ENCODE measurements around the gene EPS15. TPM values are rescaled to one million over a fixed set of nuclear protein-coding genes. Genes with fewer than 3 reads are reported as not detected.

The EPS15 gene
- total RNA-seq, 2 donors from 2014 or later, result 123 to 197 TPM

DNA sequence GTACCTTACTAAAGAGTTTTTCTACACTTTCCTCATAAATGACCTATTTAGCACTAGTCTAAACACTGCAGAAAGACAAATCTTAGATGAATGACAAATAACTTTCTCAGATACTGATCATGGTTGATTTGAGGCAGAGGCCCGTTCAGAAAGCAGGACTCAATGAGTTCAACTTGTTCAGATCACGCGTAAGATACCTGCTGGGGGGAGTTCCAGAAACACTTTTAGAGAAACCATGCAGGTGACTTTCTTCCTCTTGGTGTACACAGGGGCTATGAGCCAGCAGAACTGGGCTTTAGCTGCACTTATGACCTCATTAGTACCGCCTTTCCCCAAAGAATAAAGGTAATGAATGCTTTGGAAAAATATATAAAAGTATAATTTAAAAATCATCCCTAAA lies 149.9 kb downstream of the EPS15 start:
- H3K9me3 ChIP-seq, result no peaks in the 10 kb centered on the region
- ATAC-seq (ENCODE audit: insufficient number of reproducible peaks, low FRiP score, low read depth), result no peak
- peaks cover 29% of the 10 kb centered on the region for H3K36me3 ChIP-seq
- no peak overlapping the region for H3K27ac ChIP-seq
- H3K27me3 ChIP-seq (replicated peaks; ENCODE audit: insufficient read depth), result no peaks in the 10 kb centered on the region
- H3K4me3 ChIP-seq, result no peak overlapping the region
- DNase-seq (ENCODE audit: low spot score), result no peak
- H3K4me1 ChIP-seq (ENCODE audit: control insufficient read depth in 1 of 2, low read depth in 2 of 2), result no peaks in the 10 kb centered on the region
- TF ChIP-seq, protein P1, sequence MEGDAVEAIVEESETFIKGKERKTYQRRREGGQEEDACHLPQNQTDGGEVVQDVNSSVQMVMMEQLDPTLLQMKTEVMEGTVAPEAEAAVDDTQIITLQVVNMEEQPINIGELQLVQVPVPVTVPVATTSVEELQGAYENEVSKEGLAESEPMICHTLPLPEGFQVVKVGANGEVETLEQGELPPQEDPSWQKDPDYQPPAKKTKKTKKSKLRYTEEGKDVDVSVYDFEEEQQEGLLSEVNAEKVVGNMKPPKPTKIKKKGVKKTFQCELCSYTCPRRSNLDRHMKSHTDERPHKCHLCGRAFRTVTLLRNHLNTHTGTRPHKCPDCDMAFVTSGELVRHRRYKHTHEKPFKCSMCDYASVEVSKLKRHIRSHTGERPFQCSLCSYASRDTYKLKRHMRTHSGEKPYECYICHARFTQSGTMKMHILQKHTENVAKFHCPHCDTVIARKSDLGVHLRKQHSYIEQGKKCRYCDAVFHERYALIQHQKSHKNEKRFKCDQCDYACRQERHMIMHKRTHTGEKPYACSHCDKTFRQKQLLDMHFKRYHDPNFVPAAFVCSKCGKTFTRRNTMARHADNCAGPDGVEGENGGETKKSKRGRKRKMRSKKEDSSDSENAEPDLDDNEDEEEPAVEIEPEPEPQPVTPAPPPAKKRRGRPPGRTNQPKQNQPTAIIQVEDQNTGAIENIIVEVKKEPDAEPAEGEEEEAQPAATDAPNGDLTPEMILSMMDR (IDR thresholded peaks at IDR 0.05), result no peak

DNA sequence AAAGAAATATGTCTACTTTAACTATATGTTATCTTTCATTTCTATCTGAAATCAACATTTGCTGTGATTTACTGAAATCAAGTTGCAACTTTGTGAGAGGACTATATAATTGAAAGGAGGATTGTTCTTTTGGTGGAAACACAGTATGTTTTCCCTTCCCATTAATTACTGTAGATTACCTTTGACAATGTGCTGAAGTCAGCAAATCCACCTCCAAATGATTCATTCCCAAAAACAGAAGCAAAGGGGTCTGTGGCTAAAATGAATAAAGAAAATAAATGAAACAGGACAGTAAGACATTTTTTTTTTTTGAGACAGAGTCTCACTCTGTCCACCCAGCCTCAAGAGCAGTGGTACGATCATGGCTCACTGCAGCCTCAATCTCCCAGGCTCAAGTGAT lies 153.3 kb downstream of the EPS15 start:
- H3K27ac ChIP-seq, result no peak overlapping the region
- ATAC-seq (ENCODE audit: insufficient number of reproducible peaks, low FRiP score, low read depth), result no peak
- TF ChIP-seq, protein P1 (IDR thresholded peaks at IDR 0.05), result no peak
- DNase-seq (ENCODE audit: low spot score), result no peak
- H3K4me3 ChIP-seq, result no peak overlapping the region
- peaks cover 17% of the 10 kb centered on the region for H3K36me3 ChIP-seq
- H3K9me3 ChIP-seq, result no peaks in the 10 kb centered on the region
- H3K27me3 ChIP-seq (replicated peaks; ENCODE audit: insufficient read depth), result no peaks in the 10 kb centered on the region
- no peaks in the 10 kb centered on the region for H3K4me1 ChIP-seq (ENCODE audit: control insufficient read depth in 1 of 2, low read depth in 2 of 2)

DNA sequence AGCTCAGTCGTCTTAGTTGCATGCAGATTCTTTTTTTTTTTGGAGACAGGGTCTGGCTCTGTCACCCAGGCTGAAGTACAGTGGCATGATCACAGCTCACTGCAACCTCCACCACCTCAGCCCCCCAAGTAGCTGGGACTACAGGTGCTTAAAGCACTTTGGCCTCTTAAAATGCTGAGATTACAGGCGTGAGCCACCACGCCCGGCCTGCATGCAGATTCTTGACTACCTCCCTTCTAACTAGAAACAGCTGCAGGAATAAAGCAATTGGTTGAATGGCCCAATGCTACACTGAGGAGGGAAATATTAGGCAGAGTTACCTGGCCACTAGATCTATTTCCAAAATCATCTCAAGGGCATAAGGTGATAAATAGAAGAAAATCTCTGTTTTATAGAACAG lies 159.2 kb downstream of the EPS15 start:
- Histone ChIP-seq H3K4me1 (ENCODE audit: control insufficient read depth in 1 of 2, low read depth in 2 of 2) (no peaks in the 10 kb centered on the region), H3K4me3 (no peak overlapping the region), H3K36me3 (peaks cover 15% of the 10 kb centered on the region), H3K27me3 (replicated peaks; ENCODE audit: insufficient read depth) (no peaks in the 10 kb centered on the region), H3K27ac (no peak overlapping the region), H3K9me3 (no peaks in the 10 kb centered on the region)
- DNase-seq (ENCODE audit: low spot score), result no peak
- ATAC-seq (ENCODE audit: insufficient number of reproducible peaks, low FRiP score, low read depth), result no peak
- TF ChIP-seq, protein P1 (IDR thresholded peaks at IDR 0.05), result no peak

DNA sequence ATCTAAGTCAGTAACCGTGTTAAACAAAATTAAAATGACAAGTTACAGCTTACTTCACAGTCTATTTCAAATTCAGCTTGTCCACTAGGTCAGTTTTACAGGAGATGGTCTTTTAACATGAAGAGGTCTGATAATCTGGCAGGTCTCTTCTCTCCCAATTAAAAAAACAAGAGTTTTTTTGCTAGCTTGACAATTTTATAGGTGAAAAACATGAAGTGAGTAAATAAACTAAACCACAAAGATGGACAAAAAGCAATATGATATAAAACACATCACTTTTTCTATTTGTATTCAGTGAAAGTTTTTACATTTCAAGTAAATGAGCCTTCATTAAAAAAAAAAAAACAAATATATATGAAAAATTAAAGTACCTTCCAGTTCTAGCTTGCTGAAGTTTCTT lies 163.7 kb downstream of the EPS15 start:
- no peak for ATAC-seq (ENCODE audit: insufficient number of reproducible peaks, low FRiP score, low read depth)
- TF ChIP-seq, protein P1 (IDR thresholded peaks at IDR 0.05), result no peak
- no peaks in the 10 kb centered on the region for H3K9me3 ChIP-seq
- H3K27me3 ChIP-seq (replicated peaks; ENCODE audit: insufficient read depth), result no peaks in the 10 kb centered on the region
- H3K4me1 ChIP-seq (ENCODE audit: control insufficient read depth in 1 of 2, low read depth in 2 of 2), result no peaks in the 10 kb centered on the region
- H3K36me3 ChIP-seq, result peaks cover 21% of the 10 kb centered on the region
- DNase-seq (ENCODE audit: low spot score), result no peak
- no peak overlapping the region for H3K4me3 ChIP-seq
- no peak overlapping the region for H3K27ac ChIP-seq

DNA sequence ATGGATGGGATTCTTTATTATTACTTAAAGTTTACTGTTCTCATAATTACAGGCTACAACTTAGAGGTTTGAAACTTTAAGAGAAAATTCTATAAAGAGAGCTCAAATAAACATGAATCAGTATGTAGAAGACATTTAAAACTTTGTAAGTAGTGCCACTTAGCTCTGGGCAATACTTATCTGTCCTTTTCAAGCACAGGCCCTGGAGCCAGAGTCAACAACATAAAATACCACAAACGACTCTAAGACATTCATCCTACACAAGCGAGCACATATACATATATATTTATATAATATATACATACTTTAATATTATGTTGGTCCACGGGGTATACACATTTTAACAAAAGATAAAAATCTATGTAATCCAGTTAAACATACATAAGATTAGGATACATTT lies 164.7 kb downstream of the EPS15 start:
- DNase-seq (ENCODE audit: low spot score) (no peak), ATAC-seq (ENCODE audit: insufficient number of reproducible peaks, low FRiP score, low read depth) (no peak)
- H3K36me3 ChIP-seq, result peaks cover 18% of the 10 kb centered on the region
- H3K4me1 ChIP-seq (ENCODE audit: control insufficient read depth in 1 of 2, low read depth in 2 of 2), result no peaks in the 10 kb centered on the region
- H3K27ac ChIP-seq, result no peak overlapping the region
- no peaks in the 10 kb centered on the region for H3K27me3 ChIP-seq (replicated peaks; ENCODE audit: insufficient read depth)
- H3K4me3 ChIP-seq, result no peak overlapping the region
- TF ChIP-seq, protein P1 (IDR thresholded peaks at IDR 0.05), result no peak
- no peaks in the 10 kb centered on the region for H3K9me3 ChIP-seq

Data from thoracic aorta (tissue), 2 donors.